Psoas muscle (tissue), 8 donors: ENCODE measurements around the gene ZNF57. TPM values are rescaled to one million over a fixed set of nuclear protein-coding genes. Genes with fewer than 3 reads are reported as not detected.
A peak's percentile ranks its signal among the peaks of the same experiment; 100 is the strongest.
"Not testable (repeated sequence)": the region's sequence is repeated elsewhere in the genome, so short reads cannot be mapped to it uniquely, and the experiment has no call there.

Experiments used
- ATAC-seq, 4 donors: fragments of 200-7000 bp; cut with Tn5 transposase; one replicate each; pipeline ENCODE4 v1.9.1; 2020; ENCODE audit warnings: moderate library complexity in 3 of 4, mild to moderate bottlenecking in 2 of 4
- DNase-seq, 2 donors: peaks; one replicate each; pipeline ENCODE4 v3.0.0-alpha.2; 2020
- H3K27ac ChIP-seq: fragments of 200-600 bp; one replicate; pipeline ENCODE4 v1.8.0; 2022
- H3K27me3 ChIP-seq, 3 donors: fragments of 200-600 bp in 1 of 3; one replicate each; pipeline versions ENCODE4 v1.6.1 to v1.8.0; 2013 to 2022; ENCODE audit warnings: low read length in 2 of 3, mild to moderate bottlenecking in 2 of 3, moderate library complexity in 1 of 3; ENCODE audit not compliant: insufficient read depth in 3 of 3
- H3K36me3 ChIP-seq, 2 donors: fragments of 200-600 bp in 1 of 2; one replicate each; pipeline versions ENCODE4 v1.6.1 to v1.8.0; 2013 to 2022; ENCODE audit warnings: low read depth in 1 of 2, mild to moderate bottlenecking in 1 of 2, moderate library complexity in 1 of 2; ENCODE audit not compliant: insufficient read depth in 1 of 2
- H3K4me1 ChIP-seq: fragments of 200-600 bp; one replicate; pipeline ENCODE4 v1.8.0; 2022
- H3K4me3 ChIP-seq: fragments of 200-600 bp; one replicate; pipeline ENCODE4 v1.8.0; 2022; ENCODE audit warnings: mild to moderate bottlenecking
- H3K9me3 ChIP-seq: fragments of 200-600 bp; one replicate; pipeline ENCODE4 v1.8.0; 2022
- CTCF ChIP-seq: fragments of 200-600 bp; IDR thresholded peaks from one replicate; pipeline ENCODE4 v1.8.0; 2022; ENCODE audit warnings: antibody characterized with exemption
- WGBS, 3 donors: extraction: QIAGEN DNeasy Blood & Tissue Kit; methylation state at CpG; one replicate each; pipeline versions ENCODE4 v1.1.6 to v1.1.7; 2013; 5-methylcytosine and 5-hydroxymethylcytosine counted together
- intact Hi-C, 2 donors: fragments of 100-400 bp; cut with DNase I; formaldehyde crosslinking; loops; one replicate each; pipeline versions ENCODE4 v1.11.0 to v1.14.2; 2022
- polyA plus RNA-seq, 3 donors: library from polyadenylated mRNA; stranded (reverse); fragments of 200-250 nt; gene quantifications; one replicate each; pipeline ENCODE4 v1.2.3, GENCODE V29; 2013
- total RNA-seq, 4 donors: library from RNA; stranded (reverse); fragmentation: NEBNext Ultra II Directional in 2 of 4; extraction: Animal tissue kit (Norgen Biotek cat#: 25700) in 2 of 4; gene quantifications; one replicate each; pipeline versions ENCODE4 v1.2.1 to v1.2.4, GENCODE V29; 2021 to 2023
- donor health status: healthy with polysubstance abuse.
- donor health status: DM: no; HTN: no; CAD: no; lungs with moderate emphysema.
- donor health status: Bipolar disorder and iron deficiency.
- donor health status: healthy.
- donor health status: DM: yes; HTN: yes; CAD: no.
- donor health status: DM: no; HTN: no; CAD: no.
- donor health status: DM: no; HTN: no; CAD: no.
- donor health status: DM: yes; HTN: yes; CAD: no.

The ZNF57 gene
- total and polyA plus RNA-seq, 7 donors = 0.65 to 1.9 (median 1.1) TPM

- Histone ChIP-seq H3K27me3 (no peaks in the 10 kb centered on the region), H3K9me3 (peaks cover 10% of the 10 kb centered on the region), H3K27ac (no peak overlapping the region), H3K4me1 (no peaks in the 10 kb centered on the region), H3K4me3 (no peak overlapping the region), H3K36me3 (peaks cover 2 to 10% of the 10 kb centered on the region in 2 donors)
- intact Hi-C loops = no loop called here
- DNase-seq = no peak
- no peak for TF ChIP-seq CTCF
- WGBS, 3 donors = 36 to 43% (median 42%) methylated on average over 5 of the region's 5 CpGs
- no peak for ATAC-seq
Observed at GRCh38 chr19:2922987-2923386, 22.3 kb downstream of the ZNF57 start.

- DNase-seq (no peak), ATAC-seq (peak in 3 of 4 donors; percentile 35 to 65 (median 56))
- peaks cover 0 to 7% of the 10 kb centered on the region in 2 donors for H3K36me3 ChIP-seq
- intact Hi-C loops = no loop called here
- no peaks in the 10 kb centered on the region for H3K27me3 ChIP-seq
- TF ChIP-seq CTCF = no peak
- H3K27ac ChIP-seq = no peak overlapping the region
- peaks cover 5% of the 10 kb centered on the region for H3K9me3 ChIP-seq
- H3K4me3 ChIP-seq = no peak overlapping the region
- no peaks in the 10 kb centered on the region for H3K4me1 ChIP-seq
- WGBS, 3 donors = 18 to 30% (median 25%) methylated on average over 4 of the region's 4 CpGs
Observed at GRCh38 chr19:2923510-2923909, 22.8 kb downstream of the ZNF57 start.

- Histone ChIP-seq H3K36me3 (no peaks in the 10 kb centered on the region), H3K9me3 (peaks cover 6% of the 10 kb centered on the region), H3K4me3 (no peak overlapping the region), H3K27ac (no peak overlapping the region), H3K4me1 (no peaks in the 10 kb centered on the region), H3K27me3 (no peaks in the 10 kb centered on the region)
- DNase-seq = no peak
- WGBS, 3 donors = 80 to 90% (median 90%) methylated on average over 52 to 53 of the region's 53 CpGs
- no peak for ATAC-seq
- intact Hi-C loops = no loop called here
- no peak for TF ChIP-seq CTCF
Observed at GRCh38 chr19:2926341-2927031, 25.8 kb downstream of the ZNF57 start.

GRCh38 chr19:2927032-2927430 lies 26.3 kb downstream of the ZNF57 start:
- TF ChIP-seq CTCF = no peak
- no peaks in the 10 kb centered on the region for H3K36me3 ChIP-seq
- no peak overlapping the region for H3K27ac ChIP-seq
- 91 to 97% (median 96%) methylated on average over 18 of the region's 18 CpGs for WGBS, 3 donors
- no peak overlapping the region for H3K4me3 ChIP-seq
- no peaks in the 10 kb centered on the region for H3K27me3 ChIP-seq
- H3K9me3 ChIP-seq = peaks cover 10% of the 10 kb centered on the region
- intact Hi-C loops = no loop called here
- no peaks in the 10 kb centered on the region for H3K4me1 ChIP-seq
- DNase-seq = no peak
- no peak for ATAC-seq

GRCh38 chr19:2933490-2933910 lies 32.8 kb downstream of the ZNF57 start:
- no peak for TF ChIP-seq CTCF
- no peak for ATAC-seq
- Histone ChIP-seq H3K36me3 (peaks cover 14 to 49% of the 10 kb centered on the region in 2 donors), H3K27me3 (no peaks in the 10 kb centered on the region), H3K27ac (no peak overlapping the region), H3K4me3 (no peak overlapping the region), H3K4me1 (no peaks in the 10 kb centered on the region), H3K9me3 (peaks cover 45% of the 10 kb centered on the region)
- no peak for DNase-seq
- WGBS, 3 donors = 97 to 99% (median 98%) methylated on average over 18 of the region's 18 CpGs
- intact Hi-C loops = no loop called here

GRCh38 chr19:2935863-2936262 lies 35.1 kb downstream of the ZNF57 start:
- H3K4me3 ChIP-seq, H3K27me3 ChIP-seq, DNase-seq, intact Hi-C loops, H3K27ac ChIP-seq, ATAC-seq, H3K4me1 ChIP-seq: not testable (repeated sequence)
- H3K9me3 ChIP-seq = peaks cover 40% of the 10 kb centered on the region
- WGBS, 3 donors = 98 to 99% (median 99%) methylated on average over 4 of the region's 4 CpGs
- H3K36me3 ChIP-seq = peaks cover 14 to 60% of the 10 kb centered on the region in 2 donors
